Nephron progenitor cell (in vitro differentiated cells): Measurements from ENCODE around the gene MAMLD1.

Source experiments
- DNase-seq: peaks from one replicate; pipeline ENCODE4 v3.0.0; 2021
- H3K27ac Mint-ChIP-seq: 2 replicates; pipeline ENCODE4 v1.8.0; 2021; ENCODE audit warnings: mild to moderate bottlenecking, moderate library complexity, mixed read lengths
- H3K27me3 Mint-ChIP-seq: 2 replicates; pipeline ENCODE4 v1.8.0; 2021; ENCODE audit warnings: mild to moderate bottlenecking, low read depth, mixed read lengths; ENCODE audit not compliant: poor library complexity
- H3K36me3 Mint-ChIP-seq: 2 replicates; pipeline ENCODE4 v1.8.0; 2021; ENCODE audit warnings: low read depth, mixed read lengths
- H3K4me1 Mint-ChIP-seq: 2 replicates; pipeline ENCODE4 v1.8.0; 2021; ENCODE audit warnings: mixed read lengths
- H3K4me3 Mint-ChIP-seq: 2 replicates; pipeline ENCODE4 v1.8.0; 2021; ENCODE audit warnings: mild to moderate bottlenecking, moderate library complexity, mixed read lengths
- H3K9me3 Mint-ChIP-seq: 2 replicates; pipeline ENCODE4 v1.8.0; 2021; ENCODE audit warnings: mild to moderate bottlenecking, moderate library complexity, mixed read lengths
- TF ChIP-seq, protein P1 (sequence below): fragments of 200-600 bp; sonication (generic); IDR thresholded peaks from 2 replicates; pipeline ENCODE4 v1.5.0; 2021; ENCODE audit warnings: antibody characterized with exemption

MAMLD1 gene

DNA sequence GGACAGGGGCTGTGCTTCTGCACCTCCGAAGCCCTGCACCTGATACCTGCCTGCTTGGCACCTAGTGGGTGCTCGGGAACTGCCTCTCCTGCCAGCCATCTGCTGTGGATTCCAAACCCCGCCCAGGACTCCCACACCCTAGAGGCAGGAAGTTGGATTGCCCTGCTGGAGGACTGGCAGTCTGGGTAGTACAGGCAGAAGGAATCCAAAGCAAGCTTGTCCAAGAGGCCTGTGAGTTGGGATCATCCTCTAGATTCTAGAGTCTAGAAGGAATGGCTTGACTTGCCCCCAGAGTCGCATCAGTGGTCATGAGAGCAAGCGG lies 140.7 kb downstream of the MAMLD1 start:
- TF ChIP-seq, protein P1, sequence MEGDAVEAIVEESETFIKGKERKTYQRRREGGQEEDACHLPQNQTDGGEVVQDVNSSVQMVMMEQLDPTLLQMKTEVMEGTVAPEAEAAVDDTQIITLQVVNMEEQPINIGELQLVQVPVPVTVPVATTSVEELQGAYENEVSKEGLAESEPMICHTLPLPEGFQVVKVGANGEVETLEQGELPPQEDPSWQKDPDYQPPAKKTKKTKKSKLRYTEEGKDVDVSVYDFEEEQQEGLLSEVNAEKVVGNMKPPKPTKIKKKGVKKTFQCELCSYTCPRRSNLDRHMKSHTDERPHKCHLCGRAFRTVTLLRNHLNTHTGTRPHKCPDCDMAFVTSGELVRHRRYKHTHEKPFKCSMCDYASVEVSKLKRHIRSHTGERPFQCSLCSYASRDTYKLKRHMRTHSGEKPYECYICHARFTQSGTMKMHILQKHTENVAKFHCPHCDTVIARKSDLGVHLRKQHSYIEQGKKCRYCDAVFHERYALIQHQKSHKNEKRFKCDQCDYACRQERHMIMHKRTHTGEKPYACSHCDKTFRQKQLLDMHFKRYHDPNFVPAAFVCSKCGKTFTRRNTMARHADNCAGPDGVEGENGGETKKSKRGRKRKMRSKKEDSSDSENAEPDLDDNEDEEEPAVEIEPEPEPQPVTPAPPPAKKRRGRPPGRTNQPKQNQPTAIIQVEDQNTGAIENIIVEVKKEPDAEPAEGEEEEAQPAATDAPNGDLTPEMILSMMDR = no peak
- Mint-ChIP-seq H3K27ac (no peak overlapping the region), H3K27me3 (peaks cover 6% of the 10 kb centered on the region), H3K4me3 (no peak overlapping the region), H3K4me1 (peaks cover 20% of the 10 kb centered on the region), H3K36me3 (no peaks in the 10 kb centered on the region), H3K9me3 (peaks cover 15% of the 10 kb centered on the region)
- DNase-seq = no peak

GRCh38 chrX:150504397-150505182 lies 141.5 kb downstream of the MAMLD1 start:
- TF ChIP-seq, protein P1 = no peak
- Mint-ChIP-seq H3K9me3 (peaks cover 19% of the 10 kb centered on the region), H3K36me3 (no peaks in the 10 kb centered on the region), H3K4me1 (peaks cover 25% of the 10 kb centered on the region), H3K27ac (no peak overlapping the region), H3K27me3 (peaks cover 6% of the 10 kb centered on the region), H3K4me3 (no peak overlapping the region)
- no peak for DNase-seq

- Mint-ChIP-seq H3K27me3 (peaks cover 6% of the 10 kb centered on the region), H3K4me3 (no peak overlapping the region), H3K36me3 (no peaks in the 10 kb centered on the region), H3K4me1 (peaks cover 25% of the 10 kb centered on the region), H3K9me3 (peaks cover 27% of the 10 kb centered on the region), H3K27ac (no peak overlapping the region)
- no peak for DNase-seq
- TF ChIP-seq, protein P1 = no peak
Measured at GRCh38 chrX:150506020-150506419, 142.9 kb downstream of the MAMLD1 start.

- DNase-seq = no peak
- no peaks in the 10 kb centered on the region for H3K36me3 Mint-ChIP-seq
- H3K4me1 Mint-ChIP-seq = peaks cover 25% of the 10 kb centered on the region
- peaks cover 6% of the 10 kb centered on the region for H3K27me3 Mint-ChIP-seq
- no peak overlapping the region for H3K4me3 Mint-ChIP-seq
- H3K9me3 Mint-ChIP-seq = peaks cover 31% of the 10 kb centered on the region
- TF ChIP-seq, protein P1 = no peak
- H3K27ac Mint-ChIP-seq = no peak overlapping the region
Measured at GRCh38 chrX:150506486-150506885, 143.4 kb downstream of the MAMLD1 start.

GRCh38 chrX:150507251-150507856 lies 144.2 kb downstream of the MAMLD1 start:
- H3K27ac Mint-ChIP-seq = no peak overlapping the region
- H3K4me3 Mint-ChIP-seq = no peak overlapping the region
- H3K36me3 Mint-ChIP-seq = no peaks in the 10 kb centered on the region
- H3K9me3 Mint-ChIP-seq = peaks cover 34% of the 10 kb centered on the region
- TF ChIP-seq, protein P1 = no peak
- peaks cover 25% of the 10 kb centered on the region for H3K4me1 Mint-ChIP-seq
- DNase-seq = no peak
- H3K27me3 Mint-ChIP-seq = peaks cover 6% of the 10 kb centered on the region

DNA sequence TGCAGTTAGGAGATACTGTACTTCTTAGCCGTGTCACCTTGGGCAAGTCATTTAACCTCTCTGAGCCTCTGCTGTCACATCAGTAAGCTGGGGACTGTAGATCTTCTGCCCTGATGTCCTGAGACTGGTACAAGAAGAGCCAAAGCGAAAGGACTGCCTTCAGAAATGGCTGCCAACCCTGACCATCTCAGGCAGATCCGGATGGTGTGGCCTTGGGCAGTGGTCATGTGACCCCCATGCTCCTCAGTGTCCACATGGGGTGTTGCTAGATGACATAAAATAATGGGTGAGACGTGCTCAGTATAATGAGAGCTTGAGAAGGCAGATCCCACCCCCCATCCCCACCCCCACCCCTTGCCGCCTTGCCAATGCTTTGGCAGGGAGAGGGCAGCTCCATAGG lies 144.9 kb downstream of the MAMLD1 start:
- peaks cover 34% of the 10 kb centered on the region for H3K9me3 Mint-ChIP-seq
- TF ChIP-seq, protein P1 = no peak
- H3K27ac Mint-ChIP-seq = no peak overlapping the region
- H3K27me3 Mint-ChIP-seq = peaks cover 10% of the 10 kb centered on the region
- DNase-seq = no peak
- H3K36me3 Mint-ChIP-seq = no peaks in the 10 kb centered on the region
- peaks cover 25% of the 10 kb centered on the region for H3K4me1 Mint-ChIP-seq
- no peak overlapping the region for H3K4me3 Mint-ChIP-seq
